ENCODE results near the gene COG5.

COG5 gene

GRCh38 chr7:107474104-107474521 lies 89.6 kb downstream of the COG5 start:
- Mint-ChIP-seq H3K4me1 (no peaks in the 10 kb centered on the region), H3K36me3 (ENCODE audit: low read depth) (no peaks in the 10 kb centered on the region), H3K4me3 (no peak overlapping the region), H3K9me3 (no peaks in the 10 kb centered on the region), H3K27me3 (ENCODE audit: low read depth, poor library complexity) (no peaks in the 10 kb centered on the region), H3K27ac (no peak overlapping the region)
- no peak for DNase-seq
- TF ChIP-seq CTCF (IDR thresholded peaks at IDR 0.05): no peak

- DNase-seq: no peak
- H3K4me3 Mint-ChIP-seq: no peak overlapping the region
- no peak overlapping the region for H3K27ac Mint-ChIP-seq
- no peaks in the 10 kb centered on the region for H3K4me1 Mint-ChIP-seq
- no peaks in the 10 kb centered on the region for H3K9me3 Mint-ChIP-seq
- TF ChIP-seq CTCF (IDR thresholded peaks at IDR 0.05): no peak
- no peaks in the 10 kb centered on the region for H3K27me3 Mint-ChIP-seq (ENCODE audit: low read depth, poor library complexity)
- no peaks in the 10 kb centered on the region for H3K36me3 Mint-ChIP-seq (ENCODE audit: low read depth)
These were observed 91.6 kb downstream of the COG5 start for GRCh38 chr7:107472116-107472515.

GRCh38 chr7:107471292-107472070 lies 92.2 kb downstream of the COG5 start:
- no peaks in the 10 kb centered on the region for H3K4me1 Mint-ChIP-seq
- no peak overlapping the region for H3K4me3 Mint-ChIP-seq
- no peaks in the 10 kb centered on the region for H3K27me3 Mint-ChIP-seq (ENCODE audit: low read depth, poor library complexity)
- H3K36me3 Mint-ChIP-seq (ENCODE audit: low read depth): no peaks in the 10 kb centered on the region
- no peak for DNase-seq
- no peak overlapping the region for H3K27ac Mint-ChIP-seq
- no peak for TF ChIP-seq CTCF (IDR thresholded peaks at IDR 0.05)
- H3K9me3 Mint-ChIP-seq: no peaks in the 10 kb centered on the region

- DNase-seq: no peak
- no peak for TF ChIP-seq CTCF (IDR thresholded peaks at IDR 0.05)
- H3K27me3 Mint-ChIP-seq (ENCODE audit: low read depth, poor library complexity): no peaks in the 10 kb centered on the region
- H3K4me3 Mint-ChIP-seq: no peak within 1 kb of the TSS
- H3K4me1 Mint-ChIP-seq: no peaks in the 10 kb centered on the region
- no peak within 1 kb of the TSS for H3K27ac Mint-ChIP-seq
- no peaks in the 10 kb centered on the region for H3K36me3 Mint-ChIP-seq (ENCODE audit: low read depth)
- no peaks in the 10 kb centered on the region for H3K9me3 Mint-ChIP-seq
These were observed 93.8 kb downstream of the COG5 start, which contains the start of gene GPR22 for GRCh38 chr7:107469929-107470328. Gene GPR22 (plus strand): TSS chr7:107470057. CDS start chr7:107474061, 4,004 bp downstream.

GRCh38 chr7:107468824-107469223 lies 94.9 kb downstream of the COG5 start:
- Mint-ChIP-seq H3K27ac (no peak overlapping the region), H3K9me3 (no peaks in the 10 kb centered on the region), H3K4me1 (no peaks in the 10 kb centered on the region), H3K4me3 (no peak overlapping the region), H3K27me3 (ENCODE audit: low read depth, poor library complexity) (no peaks in the 10 kb centered on the region), H3K36me3 (ENCODE audit: low read depth) (no peaks in the 10 kb centered on the region)
- TF ChIP-seq CTCF (IDR thresholded peaks at IDR 0.05): no peak
- no peak for DNase-seq

GRCh38 chr7:107467972-107468371 lies 95.7 kb downstream of the COG5 start:
- no peak for TF ChIP-seq CTCF (IDR thresholded peaks at IDR 0.05)
- DNase-seq: no peak
- Mint-ChIP-seq H3K27ac (peak overlapping the region; percentile 8), H3K4me3 (no peak overlapping the region), H3K36me3 (ENCODE audit: low read depth) (no peaks in the 10 kb centered on the region), H3K9me3 (no peaks in the 10 kb centered on the region), H3K4me1 (no peaks in the 10 kb centered on the region), H3K27me3 (ENCODE audit: low read depth, poor library complexity) (no peaks in the 10 kb centered on the region)
